ENCODE measurements around the gene ADORA3. TPM values are rescaled to one million over a fixed set of nuclear protein-coding genes. Genes with fewer than 3 reads are reported as not detected.
"Not testable (repeated sequence)": the region's sequence is repeated elsewhere in the genome, so short reads cannot be mapped to it uniquely, and the experiment has no call there.

The ADORA3 gene
- total and polyA plus RNA-seq, 2 donors (not counting 3 experiments of a cell fraction or from before 2014, with no cell fraction given): 0.31 TPM; not detected in 1

GRCh38 chr1:111551623-111552411 lies 48.4 kb upstream of the ADORA3 start:
- Histone ChIP-seq H3K27ac (ENCODE audit: insufficient read depth, low read depth, low read length) (no peak overlapping the region), H3K27me3 (ENCODE audit: control insufficient read depth in 2 of 2, insufficient read depth in 2 of 2, low read length in 2 of 2) (peaks cover 0 to 2% of the 10 kb centered on the region in 2 experiments), H4K20me1 (replicated peaks; ENCODE audit: control insufficient read depth, extremely low read depth, insufficient read depth, low read length) (no peaks in the 10 kb centered on the region), H2AFZ (ENCODE audit: low read depth, low read length) (no peak overlapping the region), H3K9ac (replicated peaks; ENCODE audit: extremely low read depth, insufficient read depth, low read length) (no peak overlapping the region), H3K4me1 (ENCODE audit: control insufficient read depth, extremely low read depth, insufficient read depth, low read length) (no peaks in the 10 kb centered on the region), H3K4me3 (replicated peaks in 1 of 3; ENCODE audit: insufficient read depth in 1 of 3, low read depth in 1 of 3, low read length in 3 of 3) (no peak overlapping the region), H3K4me2 (ENCODE audit: insufficient read depth, low read length) (no peak overlapping the region), H3K79me2 (ENCODE audit: control insufficient read depth, insufficient read depth, low read length) (no peaks in the 10 kb centered on the region), H3K9me3 (replicated peaks; ENCODE audit: control insufficient read depth, insufficient read depth, low read length) (no peaks in the 10 kb centered on the region), H3K36me3 (ENCODE audit: control insufficient read depth in 2 of 2, extremely low read depth in 1 of 2, insufficient read depth in 2 of 2, low read length in 2 of 2) (no peaks in the 10 kb centered on the region), H3K9me1 (replicated peaks; ENCODE audit: control insufficient read depth, extremely low read depth, insufficient read depth, low read length) (no peaks in the 10 kb centered on the region)
- no TSS peak for BruUV-seq (replicated peaks)
- ChIA-PET POLR2A (no interaction called here), CTCF (no interaction called here)
- DNase-seq (ENCODE audit: low read depth, low spot score) (no peak), FAIRE-seq (no peak)
- intact Hi-C loops (cut with micrococcal nuclease): no loop called here
- dilution Hi-C loops (cut with MboI; ENCODE audit: extremely low pct_ligation_motif_present, low sequenced_read_pairs): no loop called here
- no peak for TF ChIP-seq MYC (IDR thresholded peaks at IDR 0.05; ENCODE audit: low read depth, low read length)
- no peak for TF ChIP-seq POLR2A (IDR thresholded peaks at IDR 0.05; ENCODE audit: low read depth, low read length)

- BruUV-seq (replicated peaks); H3K9me1 ChIP-seq (replicated peaks; ENCODE audit: control insufficient read depth, extremely low read depth, insufficient read depth, low read length); H4K20me1 ChIP-seq (replicated peaks; ENCODE audit: control insufficient read depth, extremely low read depth, insufficient read depth, low read length); CTCF ChIA-PET; POLR2A ChIA-PET; H2AFZ ChIP-seq (ENCODE audit: low read depth, low read length); H3K27ac ChIP-seq (ENCODE audit: insufficient read depth, low read depth, low read length); H3K9me3 ChIP-seq (replicated peaks; ENCODE audit: control insufficient read depth, insufficient read depth, low read length); dilution Hi-C loops (cut with MboI; ENCODE audit: extremely low pct_ligation_motif_present, low sequenced_read_pairs); DNase-seq (ENCODE audit: low read depth, low spot score); H3K9ac ChIP-seq (replicated peaks; ENCODE audit: extremely low read depth, insufficient read depth, low read length); H3K36me3 ChIP-seq (ENCODE audit: control insufficient read depth in 2 of 2, extremely low read depth in 1 of 2, insufficient read depth in 2 of 2, low read length in 2 of 2); H3K27me3 ChIP-seq (ENCODE audit: control insufficient read depth in 2 of 2, insufficient read depth in 2 of 2, low read length in 2 of 2); FAIRE-seq; H3K4me3 ChIP-seq (replicated peaks in 1 of 3; ENCODE audit: insufficient read depth in 1 of 3, low read depth in 1 of 3, low read length in 3 of 3); H3K79me2 ChIP-seq (ENCODE audit: control insufficient read depth, insufficient read depth, low read length); H3K4me2 ChIP-seq (ENCODE audit: insufficient read depth, low read length); intact Hi-C loops (cut with micrococcal nuclease); H3K4me1 ChIP-seq (ENCODE audit: control insufficient read depth, extremely low read depth, insufficient read depth, low read length): not testable (repeated sequence)
Observed at GRCh38 chr1:111547786-111548185, 44.4 kb upstream of the ADORA3 start.
